Brain microvascular endothelial cell (primary cell): ENCODE results near the gene RBMS1.
"Not testable (repeated sequence)": the region's sequence is repeated elsewhere in the genome, so short reads cannot be mapped to it uniquely, and the experiment has no call there.

Experiments
- DNase-seq: peaks from one replicate; pipeline ENCODE4 v3.0.0-alpha.2; 2020
- H3K27ac ChIP-seq: fragments of 250-450 bp; sonication (Bioruptor Pico); 2 replicates; pipeline ENCODE4 v1.5.1; 2020; ENCODE audit warnings: mild to moderate bottlenecking, moderate library complexity
- H3K27me3 ChIP-seq: fragments of 250-450 bp; sonication (Bioruptor Pico); replicated peaks from 2 replicates; pipeline ENCODE4 v1.5.1; 2020; ENCODE audit warnings: mild to moderate bottlenecking
- H3K36me3 ChIP-seq: fragments of 250-450 bp; sonication (Bioruptor Pico); replicated peaks from 2 replicates; pipeline ENCODE4 v1.5.1; 2020; ENCODE audit warnings: mild to moderate bottlenecking
- H3K4me3 ChIP-seq: 2 replicates; pipeline ENCODE4 v1.5.1; 2011; ENCODE audit warnings: low read depth, mild to moderate bottlenecking, control low read depth, low read length, moderate library complexity
- in situ Hi-C: cut with HindIII; loops from 2 replicates; pipeline ENCODE4 v1.10.0; 2017; ENCODE audit warnings: low sequenced_read_pairs, low pct_ligation_motif_present
- TF ChIP-seq, protein P1 (sequence below): IDR thresholded peaks from 2 replicates; pipeline ENCODE4 v1.5.1; 2011; ENCODE audit warnings: low read depth, mild to moderate bottlenecking, moderate library complexity, low read length, control low read depth, inconsistent platforms; ENCODE audit errors: missing control alignments

Gene RBMS1

DNA sequence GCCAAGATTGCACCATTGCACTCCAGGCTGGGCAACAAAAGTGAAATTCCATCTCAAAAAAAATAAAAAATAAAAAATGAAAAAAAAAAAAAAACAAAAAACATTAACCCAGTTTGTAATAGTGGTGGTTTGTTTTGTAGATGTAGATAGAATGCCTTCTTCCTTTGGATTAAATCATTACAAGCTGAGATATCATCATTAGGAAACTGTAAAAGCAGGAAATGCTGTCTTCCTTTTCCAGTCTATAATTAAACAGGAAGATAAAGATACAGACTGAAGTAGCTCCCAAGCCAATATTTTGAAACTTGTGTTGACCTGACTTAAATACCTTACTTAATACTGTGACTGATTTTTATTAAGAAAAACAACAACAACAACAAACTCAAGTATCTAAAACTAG lies 43.1 kb downstream of the RBMS1 start:
- in situ Hi-C loops, result no loop called here
- Histone ChIP-seq H3K27me3 (no peaks in the 10 kb centered on the region), H3K4me3 (no peak overlapping the region), H3K36me3 (no peaks in the 10 kb centered on the region), H3K27ac (no peak overlapping the region)
- TF ChIP-seq, protein P1, sequence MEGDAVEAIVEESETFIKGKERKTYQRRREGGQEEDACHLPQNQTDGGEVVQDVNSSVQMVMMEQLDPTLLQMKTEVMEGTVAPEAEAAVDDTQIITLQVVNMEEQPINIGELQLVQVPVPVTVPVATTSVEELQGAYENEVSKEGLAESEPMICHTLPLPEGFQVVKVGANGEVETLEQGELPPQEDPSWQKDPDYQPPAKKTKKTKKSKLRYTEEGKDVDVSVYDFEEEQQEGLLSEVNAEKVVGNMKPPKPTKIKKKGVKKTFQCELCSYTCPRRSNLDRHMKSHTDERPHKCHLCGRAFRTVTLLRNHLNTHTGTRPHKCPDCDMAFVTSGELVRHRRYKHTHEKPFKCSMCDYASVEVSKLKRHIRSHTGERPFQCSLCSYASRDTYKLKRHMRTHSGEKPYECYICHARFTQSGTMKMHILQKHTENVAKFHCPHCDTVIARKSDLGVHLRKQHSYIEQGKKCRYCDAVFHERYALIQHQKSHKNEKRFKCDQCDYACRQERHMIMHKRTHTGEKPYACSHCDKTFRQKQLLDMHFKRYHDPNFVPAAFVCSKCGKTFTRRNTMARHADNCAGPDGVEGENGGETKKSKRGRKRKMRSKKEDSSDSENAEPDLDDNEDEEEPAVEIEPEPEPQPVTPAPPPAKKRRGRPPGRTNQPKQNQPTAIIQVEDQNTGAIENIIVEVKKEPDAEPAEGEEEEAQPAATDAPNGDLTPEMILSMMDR, result no peak
- no peak for DNase-seq

DNA sequence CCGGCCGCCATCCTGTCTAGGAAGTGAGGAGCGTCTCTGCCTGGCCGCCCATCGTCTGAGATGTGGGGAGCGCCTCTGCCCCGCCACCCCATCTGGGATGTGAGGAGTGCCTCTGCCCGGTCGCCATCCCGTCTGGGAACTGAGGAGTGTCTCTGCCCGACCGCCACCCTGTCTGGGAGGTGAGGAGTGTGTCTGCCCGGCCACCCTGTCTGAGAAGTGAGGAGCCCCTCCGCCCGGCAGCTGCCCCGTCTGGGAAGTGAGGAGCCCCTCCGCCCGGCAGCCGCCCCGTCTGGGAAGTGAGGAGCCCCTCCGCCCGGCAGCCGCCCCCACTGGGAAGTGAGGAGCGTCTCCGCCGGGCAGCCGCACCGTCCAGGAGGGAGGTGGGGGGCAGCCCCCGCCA lies 44.8 kb downstream of the RBMS1 start:
- H3K27me3 ChIP-seq, H3K36me3 ChIP-seq, DNase-seq, H3K27ac ChIP-seq, in situ Hi-C loops, H3K4me3 ChIP-seq: not testable (repeated sequence)

DNA sequence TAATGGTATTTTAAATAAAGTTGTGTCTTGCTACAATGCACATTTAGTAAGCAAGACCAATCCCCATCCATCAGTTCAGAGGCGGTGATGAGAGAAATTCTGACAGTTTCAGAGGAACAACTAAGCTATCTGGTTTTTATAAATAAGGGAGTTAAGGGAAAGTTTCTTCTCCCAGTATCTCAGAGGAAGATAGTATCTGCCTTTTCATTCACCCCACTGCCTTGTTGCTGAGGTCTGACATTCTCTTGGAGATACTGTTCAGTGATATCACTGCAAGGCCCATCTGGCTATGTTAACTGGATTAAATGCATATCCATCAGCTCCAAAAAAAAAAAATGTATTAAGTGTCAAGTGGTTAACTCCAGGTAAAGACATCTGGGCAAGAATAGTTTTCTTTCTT lies 47.9 kb downstream of the RBMS1 start:
- in situ Hi-C loops, result no loop called here
- H3K4me3 ChIP-seq, result no peak overlapping the region
- no peak for DNase-seq
- no peak overlapping the region for H3K27ac ChIP-seq
- no peaks in the 10 kb centered on the region for H3K36me3 ChIP-seq
- TF ChIP-seq, protein P1, result no peak
- H3K27me3 ChIP-seq, result no peaks in the 10 kb centered on the region

DNA sequence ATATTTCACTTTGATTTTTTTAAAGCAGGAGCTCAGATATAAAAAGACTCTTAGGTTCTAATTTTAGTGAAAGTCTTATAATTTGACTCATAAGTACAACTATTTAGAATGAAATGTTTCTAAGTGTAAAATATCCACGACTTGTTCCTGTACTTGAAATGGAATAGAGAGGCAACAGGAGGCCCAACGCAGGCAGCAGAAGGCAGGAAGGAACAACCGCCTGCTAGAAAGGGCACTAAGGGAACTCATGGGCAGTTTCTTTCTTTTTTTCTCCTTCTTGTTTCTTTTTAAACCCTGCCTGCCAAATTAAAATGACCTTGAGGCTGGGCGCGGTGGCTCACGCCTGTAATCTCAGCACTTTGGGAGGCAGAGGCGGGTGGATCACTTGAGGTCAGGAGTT lies 51.0 kb downstream of the RBMS1 start:
- DNase-seq, result no peak
- Histone ChIP-seq H3K27me3 (no peaks in the 10 kb centered on the region), H3K36me3 (no peaks in the 10 kb centered on the region), H3K27ac (no peak overlapping the region), H3K4me3 (no peak overlapping the region)
- TF ChIP-seq, protein P1, result no peak
- in situ Hi-C loops, result no loop called here

DNA sequence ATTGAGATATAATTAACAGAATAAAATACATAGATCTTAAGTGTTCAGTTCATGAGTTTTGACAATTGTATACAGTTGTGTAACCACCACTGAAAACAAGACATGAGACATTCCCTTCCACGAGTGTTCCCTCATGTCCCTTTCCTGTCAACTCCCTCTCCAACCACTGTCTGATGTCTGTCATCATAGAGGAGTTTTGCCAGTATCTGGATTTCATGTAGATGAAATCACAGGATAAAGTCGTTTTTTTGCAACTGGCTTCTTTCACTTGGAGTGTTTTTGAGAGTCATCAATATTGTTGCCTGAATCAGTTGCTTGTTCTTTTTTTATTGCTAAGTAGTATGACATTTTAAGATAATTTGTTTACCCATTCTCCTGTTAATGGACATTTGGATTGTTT lies 52.7 kb downstream of the RBMS1 start:
- in situ Hi-C loops, result no loop called here

DNA sequence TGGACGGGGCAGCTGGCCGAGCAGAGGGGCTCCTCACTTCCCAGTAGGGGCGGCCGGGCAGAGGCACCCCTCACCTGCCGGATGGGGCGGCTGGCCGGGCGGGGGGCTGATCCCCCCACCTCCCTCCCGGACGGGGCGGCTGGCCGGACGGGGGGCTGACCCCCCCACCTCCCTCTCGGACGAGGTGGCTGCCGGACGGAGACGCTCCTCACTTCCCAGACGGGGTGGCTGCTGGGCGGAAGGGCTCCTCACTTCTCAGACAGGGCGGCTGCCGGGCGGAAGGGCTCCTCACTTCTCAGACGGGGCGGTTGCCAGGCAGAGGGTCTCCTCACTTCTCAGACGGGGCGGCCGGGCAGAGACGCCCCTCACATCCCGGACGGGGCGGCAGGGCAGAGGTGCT lies 54.6 kb downstream of the RBMS1 start:
- H3K27me3 ChIP-seq, H3K36me3 ChIP-seq, in situ Hi-C loops, DNase-seq, H3K27ac ChIP-seq, H3K4me3 ChIP-seq: not testable (repeated sequence)

More for the DNA sequence above, 52.7 kb downstream of the RBMS1 start:
- Histone ChIP-seq H3K4me3 (no peak overlapping the region), H3K27ac (no peak overlapping the region), H3K36me3 (no peaks in the 10 kb centered on the region), H3K27me3 (no peaks in the 10 kb centered on the region)
- DNase-seq, result no peak
- TF ChIP-seq, protein P1, result no peak

DNA sequence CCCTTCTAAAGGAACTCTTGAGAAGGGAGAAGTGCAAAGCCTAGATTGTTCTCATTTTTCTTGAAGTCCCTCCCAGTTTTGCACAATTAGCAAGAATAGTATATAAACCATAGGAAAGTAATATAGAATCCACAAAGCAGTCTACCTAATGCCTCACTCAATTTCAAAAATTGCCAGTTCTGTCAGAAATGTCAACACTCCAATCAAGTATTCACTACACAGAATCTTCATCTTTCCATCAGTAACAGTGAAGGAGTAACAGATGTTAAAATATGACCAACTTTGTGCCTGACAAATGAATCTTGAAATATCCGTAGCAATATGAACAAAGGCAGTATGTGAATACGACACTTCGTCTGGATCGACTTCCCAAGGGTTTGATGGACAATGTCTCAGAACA lies 56.3 kb downstream of the RBMS1 start:
- H3K27ac ChIP-seq, result no peak overlapping the region
- H3K27me3 ChIP-seq, result no peaks in the 10 kb centered on the region
- in situ Hi-C loops, result no loop called here
- DNase-seq, result no peak
- no peak overlapping the region for H3K4me3 ChIP-seq
- TF ChIP-seq, protein P1, result no peak
- H3K36me3 ChIP-seq, result no peaks in the 10 kb centered on the region
